MM.1S (cell line): ENCODE measurements around the gene MAST3.

ENCODE experiments used
- DNase-seq: peaks from one replicate; pipeline ENCODE4 v3.0.0-alpha.2; 2015
- H2AFZ ChIP-seq: fragments of 300-600 bp; sonication (generic); 2 replicates; pipeline ENCODE4 v1.6.0; 2016; ENCODE audit warnings: antibody characterized with exemption, low read length
- H3F3A ChIP-seq: fragments of 300-600 bp; sonication (generic); 2 replicates; pipeline ENCODE4 v1.6.1; 2016; ENCODE audit warnings: mild to moderate bottlenecking, antibody characterized with exemption, low read length, moderate library complexity, mixed read lengths; ENCODE audit not compliant: insufficient read depth
- H3K27ac ChIP-seq: fragments of 300-600 bp; sonication (generic); 2 replicates; pipeline ENCODE4 v1.5.1; 2016; ENCODE audit warnings: mild to moderate bottlenecking, low read length
- H3K27me3 ChIP-seq: fragments of 300-600 bp; sonication (generic); replicated peaks from 2 replicates; pipeline ENCODE4 v1.6.0; 2016; ENCODE audit warnings: low read length; ENCODE audit not compliant: insufficient read depth
- H3K36me3 ChIP-seq: fragments of 300-600 bp; sonication (generic); replicated peaks from 2 replicates; pipeline ENCODE4 v1.6.1; 2016; ENCODE audit warnings: mild to moderate bottlenecking, low read length, mixed read lengths; ENCODE audit not compliant: insufficient read depth
- H3K4me1 ChIP-seq: fragments of 300-600 bp; sonication (generic); 2 replicates; pipeline ENCODE4 v1.6.1; 2016; ENCODE audit warnings: low read length, mixed read lengths
- H3K4me2 ChIP-seq: fragments of 300-600 bp; sonication (generic); 2 replicates; pipeline ENCODE4 v1.6.0; 2016; ENCODE audit warnings: low read depth, low read length
- H3K4me3 ChIP-seq: fragments of 300-600 bp; sonication (generic); 2 replicates; pipeline ENCODE4 v1.5.1; 2016; ENCODE audit warnings: low read length, mixed read lengths
- H3K79me2 ChIP-seq: fragments of 300-600 bp; sonication (generic); 2 replicates; pipeline ENCODE4 v1.6.1; 2016; ENCODE audit warnings: mixed run types, low read length, mixed read lengths
- H3K9ac ChIP-seq: fragments of 300-600 bp; sonication (generic); 2 replicates; pipeline ENCODE4 v1.6.1; 2016; ENCODE audit warnings: low read length, mixed read lengths
- H3K9me2 ChIP-seq: fragments of 300-600 bp; sonication (generic); replicated peaks from 2 replicates; pipeline ENCODE4 v1.6.1; 2016; ENCODE audit warnings: mild to moderate bottlenecking, low read length, mixed read lengths; ENCODE audit not compliant: insufficient read depth
- H3K9me3 ChIP-seq: fragments of 300-600 bp; sonication (generic); replicated peaks from 2 replicates; pipeline ENCODE4 v1.6.1; 2016; ENCODE audit warnings: mild to moderate bottlenecking, low read length, mixed read lengths; ENCODE audit not compliant: insufficient read depth
- H4K20me1 ChIP-seq: fragments of 300-600 bp; sonication (generic); 2 replicates; pipeline ENCODE4 v1.6.1; 2016; ENCODE audit warnings: mild to moderate bottlenecking, low read length, moderate library complexity, mixed read lengths; ENCODE audit not compliant: insufficient read depth
- CTCF ChIP-seq: fragments of 300-600 bp; sonication (generic); IDR thresholded peaks from 2 replicates; pipeline ENCODE4 v1.5.1; 2016; ENCODE audit warnings: antibody characterized with exemption, low read length, mixed read lengths
- EZH2 ChIP-seq: fragments of 300-600 bp; sonication (generic); optimal IDR thresholded peaks from 2 replicates; pipeline ENCODE3; 2017; ENCODE audit warnings: low read depth, mild to moderate bottlenecking, antibody characterized with exemption, low read length, mixed read lengths
- EZH2phosphoT487 ChIP-seq: fragments of 300-600 bp; sonication (generic); IDR thresholded peaks from 2 replicates; pipeline ENCODE4 v1.6.1; 2018; ENCODE audit warnings: antibody characterized with exemption, low read length

MAST3 gene

GRCh38 chr19:18170714-18171255 is 73.2 kb downstream of the MAST3 start:
- Histone ChIP-seq H3K9me3 (no peaks in the 10 kb centered on the region), H3K4me3 (no peak overlapping the region), H3K9ac (no peak overlapping the region), H3K27ac (no peak overlapping the region), H3K9me2 (no peaks in the 10 kb centered on the region), H3K36me3 (no peaks in the 10 kb centered on the region), H3F3A (peaks cover 10% of the 10 kb centered on the region; the same call in 1 of the 2 replicates), H3K79me2 (peaks cover 5% of the 10 kb centered on the region; the same call in 1 of the 2 replicates), H3K4me1 (peaks cover 8% of the 10 kb centered on the region; the same call in 1 of the 2 replicates), H3K27me3 (no peaks in the 10 kb centered on the region), H2AFZ (no peak overlapping the region), H3K4me2 (no peak overlapping the region), H4K20me1 (no peaks in the 10 kb centered on the region)
- no peak for DNase-seq
- TF ChIP-seq CTCF (no peak), EZH2 (no peak), EZH2phosphoT487 (no peak)

- Histone ChIP-seq H3K4me3 (no peak overlapping the region), H4K20me1 (no peaks in the 10 kb centered on the region), H3K4me2 (no peak overlapping the region), H3F3A (peaks cover 10% of the 10 kb centered on the region; the same call in 1 of the 2 replicates), H3K79me2 (peaks cover 5% of the 10 kb centered on the region; the same call in 1 of the 2 replicates), H3K9me3 (no peaks in the 10 kb centered on the region), H3K4me1 (peaks cover 8% of the 10 kb centered on the region; the same call in 1 of the 2 replicates), H3K36me3 (no peaks in the 10 kb centered on the region), H3K27me3 (no peaks in the 10 kb centered on the region), H3K9me2 (no peaks in the 10 kb centered on the region), H3K27ac (no peak overlapping the region), H3K9ac (no peak overlapping the region), H2AFZ (no peak overlapping the region)
- TF ChIP-seq EZH2 (no peak), CTCF (no peak), EZH2phosphoT487 (no peak)
- DNase-seq: peak; percentile 1
Measured at GRCh38 chr19:18171605-18172327, 74.2 kb downstream of the MAST3 start.

GRCh38 chr19:18172331-18173053 is 74.9 kb downstream of the MAST3 start:
- Histone ChIP-seq H3K4me2 (no peak overlapping the region), H3K36me3 (no peaks in the 10 kb centered on the region), H3F3A (peaks cover 10% of the 10 kb centered on the region; the same call in 1 of the 2 replicates), H2AFZ (no peak overlapping the region), H4K20me1 (no peaks in the 10 kb centered on the region), H3K9me2 (no peaks in the 10 kb centered on the region), H3K9ac (no peak overlapping the region), H3K27ac (no peak overlapping the region), H3K79me2 (peaks cover 5% of the 10 kb centered on the region; the same call in 1 of the 2 replicates), H3K4me3 (no peak overlapping the region), H3K4me1 (peaks cover 8% of the 10 kb centered on the region; the same call in 1 of the 2 replicates), H3K27me3 (no peaks in the 10 kb centered on the region), H3K9me3 (no peaks in the 10 kb centered on the region)
- DNase-seq: no peak
- no peak for TF ChIP-seq EZH2phosphoT487
- no peak for TF ChIP-seq CTCF
- TF ChIP-seq EZH2: no peak
